NCI-H510A (cell line): Measurements from ENCODE around the gene HNRNPA3.
"Not testable (repeated sequence)": the region's sequence is repeated elsewhere in the genome, so short reads cannot be mapped to it uniquely, and the experiment has no call there.

Source experiments
- DNase-seq: peaks from one replicate; lab custom pipeline; 2025; lab: John Stamatoyannopoulos, UW

Gene HNRNPA3

GRCh38 chr2:177256026-177256425 is 43.4 kb downstream of the HNRNPA3 start:
- no peak for DNase-seq

DNA sequence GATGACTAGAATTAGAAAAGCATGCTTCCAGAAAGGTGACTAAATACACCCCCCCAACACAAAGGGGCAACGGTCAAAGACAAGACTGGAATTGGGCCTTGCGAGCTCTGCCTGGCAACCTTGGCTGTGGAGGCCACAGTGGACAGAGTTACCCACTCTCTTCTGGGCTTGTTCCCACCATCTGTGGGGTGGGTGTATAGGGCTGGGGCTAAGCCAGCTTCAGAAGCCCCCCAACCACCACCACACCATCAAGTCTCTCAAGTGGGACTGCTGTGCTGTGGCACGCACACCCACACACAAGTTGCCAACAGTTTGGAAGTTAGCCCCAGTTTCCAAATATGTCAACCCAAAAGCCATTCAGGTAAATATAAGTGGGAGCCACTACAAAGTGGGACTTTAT is 44.1 kb downstream of the HNRNPA3 start:
- DNase-seq = no peak

- no peak for DNase-seq
Measured at GRCh38 chr2:177257471-177257870, 44.9 kb downstream of the HNRNPA3 start.

GRCh38 chr2:177258059-177258458 is 45.5 kb downstream of the HNRNPA3 start:
- no peak for DNase-seq

DNA sequence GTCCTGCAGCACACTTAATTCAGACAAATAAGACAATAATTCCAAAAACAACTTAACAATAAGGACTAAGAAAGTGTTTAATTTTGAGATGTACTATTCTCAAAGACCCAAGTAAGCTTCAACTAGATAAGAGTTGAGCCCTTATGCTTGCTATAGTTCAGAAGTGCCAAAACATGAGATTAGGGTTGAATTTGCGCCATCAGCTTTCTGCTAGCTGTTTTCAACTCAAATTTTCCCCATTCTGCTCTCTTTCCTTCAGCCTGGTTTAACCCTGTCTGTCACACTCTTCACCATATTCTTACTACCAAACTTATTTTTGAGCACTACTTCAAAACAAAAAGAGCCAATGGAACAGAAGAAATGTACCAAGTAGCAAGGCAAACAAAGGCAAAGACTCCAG is 47.8 kb downstream of the HNRNPA3 start:
- DNase-seq = no peak

- DNase-seq = no peak
Measured at GRCh38 chr2:177261116-177262060, 48.8 kb downstream of the HNRNPA3 start.

DNA sequence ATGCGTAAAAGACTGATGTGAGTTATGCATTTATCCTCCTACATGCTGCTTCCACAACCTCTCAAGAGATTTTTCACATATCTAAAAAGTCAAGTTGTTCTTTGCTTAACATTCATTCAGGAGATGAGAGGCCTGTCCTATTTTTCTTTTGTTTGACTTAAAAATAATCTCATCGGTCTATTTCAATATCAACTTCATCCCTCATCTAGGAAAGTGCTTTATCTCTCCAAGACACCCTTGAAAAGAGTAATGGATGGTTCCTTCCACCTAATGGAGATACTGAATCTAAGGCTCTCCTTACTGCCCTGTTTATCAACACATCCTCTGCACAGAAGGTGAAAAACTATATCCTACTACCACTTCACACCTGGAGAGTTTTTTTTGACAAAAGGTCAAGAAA is 49.5 kb downstream of the HNRNPA3 start:
- no peak for DNase-seq

GRCh38 chr2:177262958-177263450 is 50.4 kb downstream of the HNRNPA3 start:
- DNase-seq = no peak

- peak; percentile 99 for DNase-seq
Measured at GRCh38 chr2:177263451-177264208, 51.0 kb downstream of the HNRNPA3 start.

DNA sequence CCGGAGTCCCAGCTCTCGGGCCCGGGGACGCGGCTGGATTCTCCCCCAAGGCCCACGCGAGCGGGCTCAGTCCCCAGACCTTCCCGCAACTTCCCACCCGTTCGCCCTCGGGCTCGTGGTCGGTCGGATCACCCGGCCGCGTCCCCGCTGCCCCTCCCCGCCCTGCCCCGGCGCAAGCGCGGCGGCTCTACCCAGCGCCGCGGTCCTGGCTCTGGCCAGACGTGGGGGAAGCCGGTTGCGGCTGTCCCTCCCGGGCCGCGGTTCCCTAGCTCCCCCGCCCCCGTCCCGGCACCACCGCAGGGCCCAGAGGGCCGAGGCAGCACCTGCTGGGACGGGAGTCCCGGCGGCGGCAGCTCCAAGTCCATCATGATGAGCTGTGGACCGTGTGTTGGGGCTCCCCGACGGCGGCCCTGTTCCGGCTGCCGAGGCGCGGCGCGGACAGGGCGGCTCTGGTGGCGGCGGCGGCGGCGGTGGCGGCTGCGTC is 51.7 kb downstream of the HNRNPA3 start:
- DNase-seq = no peak

DNA sequence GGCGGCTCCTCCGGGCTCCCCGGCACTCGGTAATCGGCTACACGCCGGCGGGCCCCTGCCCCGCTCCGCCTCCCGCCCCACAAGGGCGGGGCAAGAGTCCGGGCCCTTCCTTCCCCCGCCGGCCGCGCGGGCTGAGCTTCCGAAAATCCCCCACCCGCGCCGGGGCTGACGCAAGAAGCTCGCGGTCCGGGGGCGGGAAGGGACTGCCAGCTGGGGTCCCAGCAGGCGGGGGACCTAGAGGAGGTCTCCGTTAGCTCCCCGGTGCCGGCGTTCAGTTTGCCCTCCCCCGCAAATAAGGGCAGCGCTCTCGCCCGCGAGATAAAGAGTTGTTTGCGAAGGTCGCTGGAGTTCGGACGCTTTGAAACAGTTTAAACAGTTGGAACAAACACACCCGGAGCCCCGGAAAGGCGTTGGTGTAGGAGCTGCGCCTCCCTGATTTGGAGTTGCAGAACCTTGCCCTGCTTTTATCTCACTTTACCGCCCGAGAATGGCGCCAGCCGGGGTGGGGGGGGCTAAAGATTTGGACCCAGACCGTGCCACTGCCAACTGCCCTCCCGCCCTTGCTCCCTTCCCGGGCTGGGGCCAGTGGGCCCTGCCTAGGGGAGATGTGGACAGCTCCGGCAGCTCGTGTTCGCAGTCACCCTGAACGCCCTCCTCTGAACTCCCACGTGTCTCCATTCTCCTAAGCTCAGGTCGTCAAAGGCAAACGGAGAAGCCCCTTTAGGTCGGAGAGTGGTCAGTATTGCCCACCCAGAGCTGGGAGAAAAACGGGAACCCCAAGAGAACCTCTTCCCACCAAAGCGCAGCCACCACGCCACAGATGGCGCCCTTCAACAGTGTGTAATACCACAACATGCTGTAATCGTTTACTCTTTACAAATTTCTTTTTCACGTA is 52.3 kb downstream of the HNRNPA3 start, which contains the start of gene NFE2L2:
TSS of gene NFE2L2 (minus strand) at position 35 of the 895 bp plus-strand sequence. CDS start 151 bp downstream, outside the sequence.
- peak; percentile 89 for DNase-seq

- DNase-seq = no peak
Measured at GRCh38 chr2:177265824-177266817, 53.5 kb downstream of the HNRNPA3 start.

GRCh38 chr2:177266955-177267354 is 54.4 kb downstream of the HNRNPA3 start:
- DNase-seq = not testable (repeated sequence)

- no peak for DNase-seq
Measured at GRCh38 chr2:177268187-177268871, 55.7 kb downstream of the HNRNPA3 start.

DNA sequence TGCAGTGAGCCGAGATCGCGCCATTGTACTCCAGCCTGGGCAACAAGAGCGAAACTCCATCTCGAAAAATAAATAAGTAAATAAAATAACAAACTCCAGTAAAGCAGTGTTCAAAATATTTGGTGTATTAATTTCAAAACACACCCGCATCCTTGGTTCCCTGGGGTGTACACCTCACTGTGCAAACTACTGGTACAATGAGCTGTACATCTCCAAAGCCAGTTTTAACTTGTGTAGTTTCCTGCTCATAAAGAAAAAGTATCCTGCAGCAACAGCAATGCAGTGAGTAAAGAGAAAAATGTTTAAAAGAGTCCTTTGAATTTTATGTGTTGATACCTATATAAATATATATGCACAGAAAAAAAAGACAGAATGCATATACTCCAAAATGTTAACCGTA is 56.3 kb downstream of the HNRNPA3 start:
- DNase-seq = no peak

GRCh38 chr2:177270531-177270930 is 57.9 kb downstream of the HNRNPA3 start:
- no peak for DNase-seq

- no peak for DNase-seq
Measured at GRCh38 chr2:177271981-177272666, 59.5 kb downstream of the HNRNPA3 start.

DNA sequence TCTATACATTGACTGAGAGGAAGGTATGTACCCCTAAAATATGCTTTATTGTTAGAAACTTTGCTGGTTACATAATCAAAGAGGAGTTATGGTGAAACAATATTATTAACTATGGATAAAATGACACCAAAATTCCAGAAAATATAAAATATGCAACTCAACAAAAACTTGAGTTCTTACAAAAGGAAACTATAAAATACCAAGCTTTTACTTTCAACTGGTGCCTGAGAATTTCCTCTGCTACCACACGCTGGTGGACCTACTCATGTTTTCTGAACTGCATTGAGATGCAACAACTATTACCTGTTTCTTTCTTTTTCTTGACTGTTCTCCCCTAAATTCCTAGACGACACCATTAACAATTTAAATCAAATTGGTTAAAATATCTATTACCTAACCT is 60.2 kb downstream of the HNRNPA3 start:
- DNase-seq = no peak

DNA sequence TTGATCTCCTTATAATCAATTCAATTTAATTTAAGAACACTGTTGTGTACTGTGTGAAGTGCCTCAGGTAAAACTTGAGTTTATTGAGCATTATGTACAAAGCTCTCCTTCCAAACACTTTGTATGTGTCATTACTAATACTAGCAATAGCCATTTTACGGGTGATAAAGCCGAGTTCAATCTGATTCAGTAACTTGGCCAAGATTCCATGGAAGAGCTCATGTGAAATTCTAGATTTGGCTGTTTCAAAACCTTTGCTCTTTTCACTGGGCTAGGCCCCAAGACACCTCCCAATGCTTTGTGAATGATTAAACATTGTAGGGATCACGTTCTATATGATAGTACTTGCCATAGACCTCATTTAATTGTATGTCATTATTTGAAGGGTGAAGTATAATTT is 60.8 kb downstream of the HNRNPA3 start:
- DNase-seq = no peak
